RCC 7860 (cell line): ENCODE results near the gene ACVR1C.
"Not testable (repeated sequence)": the region's sequence is repeated elsewhere in the genome, so short reads cannot be mapped to it uniquely, and the experiment has no call there.

Source experiments
- DNase-seq: peaks from one replicate; pipeline ENCODE4 v3.0.0-alpha.2; 2015; ENCODE audit warnings: low spot score
- FAIRE-seq: peaks from 2 replicates; lab custom pipeline; 2012; peaks lifted over from hg19 to GRCh38; lab: Jason Lieb, UNC

ACVR1C gene

GRCh38 chr2:157587576-157587975 lies 41.1 kb downstream of the ACVR1C start:
- DNase-seq (no peak), FAIRE-seq (no peak)

GRCh38 chr2:157574165-157574564 lies 54.5 kb downstream of the ACVR1C start:
- no peak for FAIRE-seq
- DNase-seq = no peak

- FAIRE-seq (no peak), DNase-seq (no peak)
Measured at GRCh38 chr2:157572725-157573124, 55.9 kb downstream of the ACVR1C start.

GRCh38 chr2:157566623-157567022 lies 62.0 kb downstream of the ACVR1C start:
- not testable (repeated sequence) for FAIRE-seq

GRCh38 chr2:157566113-157566512 lies 62.6 kb downstream of the ACVR1C start:
- DNase-seq, FAIRE-seq: not testable (repeated sequence)

More at GRCh38 chr2:157566623-157567022, 62.0 kb downstream of the ACVR1C start:
- DNase-seq = not testable (repeated sequence)

- FAIRE-seq (no peak), DNase-seq (no peak)
Measured at GRCh38 chr2:157565550-157565949, 63.1 kb downstream of the ACVR1C start.

- no peak for FAIRE-seq
- DNase-seq = no peak
Measured at GRCh38 chr2:157559890-157560289, 68.8 kb downstream of the ACVR1C start.

GRCh38 chr2:157559461-157559860 lies 69.2 kb downstream of the ACVR1C start:
- no peak for FAIRE-seq
- no peak for DNase-seq

GRCh38 chr2:157559061-157559460 lies 69.6 kb downstream of the ACVR1C start:
- DNase-seq = no peak
- FAIRE-seq = no peak

- DNase-seq (no peak), FAIRE-seq (no peak)
Measured at GRCh38 chr2:157557770-157558169, 70.9 kb downstream of the ACVR1C start.

GRCh38 chr2:157540102-157540501 lies 88.6 kb downstream of the ACVR1C start:
- no peak for FAIRE-seq
- no peak for DNase-seq

GRCh38 chr2:157538064-157538463 lies 90.6 kb downstream of the ACVR1C start:
- FAIRE-seq = no peak

GRCh38 chr2:157536815-157537214 lies 91.8 kb downstream of the ACVR1C start:
- FAIRE-seq = no peak
- DNase-seq = no peak

More at GRCh38 chr2:157538064-157538463, 90.6 kb downstream of the ACVR1C start:
- DNase-seq = no peak

GRCh38 chr2:157528963-157529751 lies 99.5 kb downstream of the ACVR1C start:
- FAIRE-seq = no peak
- no peak for DNase-seq

GRCh38 chr2:157526070-157526469 lies 102.6 kb downstream of the ACVR1C start:
- DNase-seq (no peak), FAIRE-seq (no peak)

- no peak for FAIRE-seq
- no peak for DNase-seq
Measured at GRCh38 chr2:157523270-157524247, 105.1 kb downstream of the ACVR1C start.

GRCh38 chr2:157514966-157515365 lies 113.7 kb downstream of the ACVR1C start:
- not testable (repeated sequence) for FAIRE-seq, DNase-seq

GRCh38 chr2:157509744-157510143 lies 118.9 kb downstream of the ACVR1C start:
- DNase-seq (no peak), FAIRE-seq (no peak)

- FAIRE-seq (no peak), DNase-seq (no peak)
Measured at GRCh38 chr2:157508676-157509075, 120.0 kb downstream of the ACVR1C start.

GRCh38 chr2:157506586-157506985 lies 122.1 kb downstream of the ACVR1C start:
- DNase-seq = no peak
- no peak for FAIRE-seq

GRCh38 chr2:157504623-157505022 lies 124.0 kb downstream of the ACVR1C start:
- DNase-seq = no peak
- no peak for FAIRE-seq
